GM23338 (cell line): ENCODE results near the gene SENP3.

Experiments
- CREB1 ChIP-seq: fragments of 250-450 bp; sonication (Bioruptor Pico); IDR thresholded peaks from 2 replicates; pipeline ENCODE4 v1.5.0; 2020; ENCODE audit warnings: low read depth, mild to moderate bottlenecking, moderate library complexity
- EZH2 ChIP-seq: fragments of 200-600 bp; sonication (generic); IDR thresholded peaks from one replicate; pipeline ENCODE4 v1.8.0; 2017; ENCODE audit warnings: antibody characterized with exemption, mild to moderate bottlenecking, low read depth; ENCODE audit not compliant: unreplicated experiment
- EZH2phosphoT487 ChIP-seq: fragments of 200-600 bp; sonication (generic); IDR thresholded peaks from one replicate; pipeline ENCODE4 v1.8.1; 2018; ENCODE audit warnings: antibody characterized with exemption; ENCODE audit not compliant: unreplicated experiment
- POLR2AphosphoS5 ChIP-seq: IDR thresholded peaks from 2 replicates; pipeline ENCODE4 v1.6.1; 2016; ENCODE audit warnings: antibody characterized with exemption, low read depth
- ZNF114 ChIP-seq: fragments of 250-450 bp; sonication (Bioruptor Pico); IDR thresholded peaks from 2 replicates; pipeline ENCODE4 v1.5.0; 2020; ENCODE audit warnings: mild to moderate bottlenecking, moderate library complexity
- TF ChIP-seq, protein P1 (sequence below), 2 experiments: fragments of 200-600 bp in 1 of 2; sonication (generic) in 1 of 2; conservative IDR thresholded peaks; 2 replicates each; pipeline versions ENCODE4 v1.5.1 to v1.6.1; 2016 to 2017; ENCODE audit warnings: antibody characterized with exemption in 2 of 2, low read depth in 2 of 2, mild to moderate bottlenecking in 2 of 2, moderate library complexity in 1 of 2
- TF ChIP-seq, protein P2 (sequence below): IDR thresholded peaks from 2 replicates; pipeline ENCODE4 v1.6.1; 2016; ENCODE audit warnings: antibody characterized with exemption

- no peak for TF ChIP-seq EZH2phosphoT487
- no peak for TF ChIP-seq EZH2
- TF ChIP-seq, protein P1, sequence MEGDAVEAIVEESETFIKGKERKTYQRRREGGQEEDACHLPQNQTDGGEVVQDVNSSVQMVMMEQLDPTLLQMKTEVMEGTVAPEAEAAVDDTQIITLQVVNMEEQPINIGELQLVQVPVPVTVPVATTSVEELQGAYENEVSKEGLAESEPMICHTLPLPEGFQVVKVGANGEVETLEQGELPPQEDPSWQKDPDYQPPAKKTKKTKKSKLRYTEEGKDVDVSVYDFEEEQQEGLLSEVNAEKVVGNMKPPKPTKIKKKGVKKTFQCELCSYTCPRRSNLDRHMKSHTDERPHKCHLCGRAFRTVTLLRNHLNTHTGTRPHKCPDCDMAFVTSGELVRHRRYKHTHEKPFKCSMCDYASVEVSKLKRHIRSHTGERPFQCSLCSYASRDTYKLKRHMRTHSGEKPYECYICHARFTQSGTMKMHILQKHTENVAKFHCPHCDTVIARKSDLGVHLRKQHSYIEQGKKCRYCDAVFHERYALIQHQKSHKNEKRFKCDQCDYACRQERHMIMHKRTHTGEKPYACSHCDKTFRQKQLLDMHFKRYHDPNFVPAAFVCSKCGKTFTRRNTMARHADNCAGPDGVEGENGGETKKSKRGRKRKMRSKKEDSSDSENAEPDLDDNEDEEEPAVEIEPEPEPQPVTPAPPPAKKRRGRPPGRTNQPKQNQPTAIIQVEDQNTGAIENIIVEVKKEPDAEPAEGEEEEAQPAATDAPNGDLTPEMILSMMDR (conservative IDR thresholded peaks at IDR 0.05; ENCODE audit: low read depth in 2 of 2): no peak
- TF ChIP-seq, protein P2, sequence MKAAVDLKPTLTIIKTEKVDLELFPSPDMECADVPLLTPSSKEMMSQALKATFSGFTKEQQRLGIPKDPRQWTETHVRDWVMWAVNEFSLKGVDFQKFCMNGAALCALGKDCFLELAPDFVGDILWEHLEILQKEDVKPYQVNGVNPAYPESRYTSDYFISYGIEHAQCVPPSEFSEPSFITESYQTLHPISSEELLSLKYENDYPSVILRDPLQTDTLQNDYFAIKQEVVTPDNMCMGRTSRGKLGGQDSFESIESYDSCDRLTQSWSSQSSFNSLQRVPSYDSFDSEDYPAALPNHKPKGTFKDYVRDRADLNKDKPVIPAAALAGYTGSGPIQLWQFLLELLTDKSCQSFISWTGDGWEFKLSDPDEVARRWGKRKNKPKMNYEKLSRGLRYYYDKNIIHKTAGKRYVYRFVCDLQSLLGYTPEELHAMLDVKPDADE: no peak
- TF ChIP-seq CREB1 (CRISPR knock-in tag): no peak
- TF ChIP-seq POLR2AphosphoS5: no peak
- TF ChIP-seq ZNF114 (CRISPR knock-in tag): no peak
Measured at GRCh38 chr17:7512105-7512504, 49.6 kb upstream of the SENP3 start.
